Upper lobe of left lung (tissue), 6 donors: Measurements from ENCODE around the gene MAP3K9. TPM values are rescaled to one million over a fixed set of nuclear protein-coding genes. Genes with fewer than 3 reads are reported as not detected.
A peak's percentile ranks its signal among the peaks of the same experiment; 100 is the strongest.

Source experiments
- ATAC-seq, 2 donors: fragments of 200-7000 bp; cut with Tn5 transposase; one replicate each; pipeline ENCODE4 v1.9.1; 2022; ENCODE audit warnings: mild to moderate bottlenecking in 2 of 2, moderate library complexity in 2 of 2; ENCODE audit not compliant: low FRiP score in 2 of 2
- DNase-seq, 2 donors: peaks; one replicate each; pipeline ENCODE4 v3.0.0-alpha.2; 2019 to 2020
- H3K27ac ChIP-seq, 4 donors: fragments of 200-600 bp; sonication (generic); one replicate each; pipeline ENCODE4 v1.5.1; 2016 to 2019
- H3K27me3 ChIP-seq, 4 donors: fragments of 200-600 bp; sonication (generic); one replicate each; pipeline ENCODE4 v1.5.1; 2017 to 2019
- H3K36me3 ChIP-seq, 4 donors: fragments of 200-600 bp; sonication (generic); one replicate each; pipeline ENCODE4 v1.5.1; 2016 to 2019
- H3K4me1 ChIP-seq, 4 donors: fragments of 200-600 bp; sonication (generic); one replicate each; pipeline ENCODE4 v1.5.1; 2018 to 2019
- H3K4me3 ChIP-seq, 4 donors: fragments of 200-600 bp; sonication (generic); one replicate each; pipeline ENCODE4 v1.5.1; 2017 to 2019; ENCODE audit warnings: mild to moderate bottlenecking in 2 of 4, moderate library complexity in 1 of 4
- H3K9me3 ChIP-seq, 4 donors: fragments of 200-600 bp; sonication (generic); one replicate each; pipeline ENCODE4 v1.5.1; 2018 to 2019
- CTCF ChIP-seq, 6 experiments: fragments of 450-650 bp in 4 of 6; fragments of 200-600 bp in 2 of 6; sonication (generic) in 2 of 6; IDR thresholded peaks; one replicate each; pipeline ENCODE4 v1.5.1; 2016 to 2019; ENCODE audit warnings: antibody characterized with exemption in 6 of 6
- EP300 ChIP-seq, 4 donors: sonication (generic); formaldehyde crosslinking; IDR thresholded peaks; one replicate each; pipeline ENCODE4 v1.5.1; 2017; ENCODE audit warnings: antibody characterized with exemption in 4 of 4, control low read depth in 2 of 4
- POLR2A ChIP-seq, 4 donors: fragments of 450-650 bp; IDR thresholded peaks; one replicate each; pipeline ENCODE4 v1.5.1; 2016 to 2017; ENCODE audit warnings: antibody characterized with exemption in 4 of 4, mild to moderate bottlenecking in 2 of 4
- POLR2AphosphoS5 ChIP-seq, 2 donors: sonication (generic); formaldehyde crosslinking; IDR thresholded peaks; one replicate each; pipeline ENCODE4 v1.5.1; 2017; ENCODE audit warnings: antibody characterized with exemption in 2 of 2
- WGBS, 2 donors: methylation state at CpG; one replicate each; pipeline ENCODE4 v1.1.5; 2017 to 2018; 5-methylcytosine and 5-hydroxymethylcytosine counted together
- total RNA-seq, 6 donors: library from RNA; depleted of rRNA in 4 of 6; stranded (reverse); fragments of >200 nt in 4 of 6; gene quantifications; one replicate each; pipeline versions ENCODE4 v1.1.0 to v1.2.1, GENCODE V29; 2016 to 2021
- donor health status: DM: no; HTN: no; CAD: no; lungs with moderate emphysema.
- donor health status: DM: no; HTN: yes; CAD: no; lungs with severe emphysema.

The MAP3K9 gene
- 10 to 100 TPM in 3 of 6 donors, 1 to 10 TPM in 3; 7.6 to 14.5 (median 11.2) TPM for total RNA-seq

- Histone ChIP-seq H3K36me3 (no peaks in the 10 kb centered on the region), H3K4me3 (peak within 1 kb of the TSS; percentile 47 to 90 (median 82)), H3K27me3 (peaks cover 0 to 9% (median 6%) of the 10 kb centered on the region in 4 donors), H3K4me1 (peaks cover 19 to 31% (median 22%) of the 10 kb centered on the region in 4 donors), H3K27ac (peak within 1 kb of the TSS; percentile 77 to 86 (median 80)), H3K9me3 (no peaks in the 10 kb centered on the region)
- peak; percentile 11 to 15 for TF ChIP-seq POLR2AphosphoS5 (IDR thresholded peaks at IDR 0.05)
- peak in 2 of 4 donors; percentile 50 to 68 for TF ChIP-seq POLR2A (IDR thresholded peaks at IDR 0.05)
- no peak for TF ChIP-seq EP300 (IDR thresholded peaks at IDR 0.05)
- peak in 2 of 6 experiments; percentile 5 to 16 for TF ChIP-seq CTCF (IDR thresholded peaks at IDR 0.05)
- DNase-seq (peak; percentile 96 to 98), ATAC-seq (peak; percentile 92 to 96)
- 3 to 15% methylated on average over 7 to 28 of the region's 89 CpGs for WGBS, 2 donors
Measured at GRCh38 chr14:70809225-70810219, at the start of gene MAP3K9. Gene MAP3K9, minus strand, starts transcription at chr14:70809513. Its CDS starts 342 bp downstream, at chr14:70809171.

GRCh38 chr14:70858641-70859040 is 49.3 kb upstream of the MAP3K9 start:
- Histone ChIP-seq H3K36me3 (no peaks in the 10 kb centered on the region), H3K9me3 (no peaks in the 10 kb centered on the region), H3K27ac (no peak overlapping the region), H3K27me3 (no peaks in the 10 kb centered on the region), H3K4me1 (no peaks in the 10 kb centered on the region), H3K4me3 (no peak overlapping the region)
- TF ChIP-seq POLR2AphosphoS5 (IDR thresholded peaks at IDR 0.05) = no peak
- no peak for TF ChIP-seq CTCF (IDR thresholded peaks at IDR 0.05)
- no peak for TF ChIP-seq EP300 (IDR thresholded peaks at IDR 0.05)
- TF ChIP-seq POLR2A (IDR thresholded peaks at IDR 0.05) = no peak
- 81 to 86% methylated on average over 5 of the region's 5 CpGs for whole genome bisulfite sequencing, 2 donors
- DNase-seq (no peak), ATAC-seq (no peak)

- H3K27ac ChIP-seq = no peak overlapping the region
- no peaks in the 10 kb centered on the region for H3K4me1 ChIP-seq
- WGBS, 2 donors = 89 to 94% methylated on average over 2 of the region's 2 CpGs
- no peaks in the 10 kb centered on the region for H3K36me3 ChIP-seq
- DNase-seq (no peak), ATAC-seq (no peak)
- no peak overlapping the region for H3K4me3 ChIP-seq
- TF ChIP-seq CTCF (IDR thresholded peaks at IDR 0.05) = no peak
- no peak for TF ChIP-seq EP300 (IDR thresholded peaks at IDR 0.05)
- no peak for TF ChIP-seq POLR2A (IDR thresholded peaks at IDR 0.05)
- TF ChIP-seq POLR2AphosphoS5 (IDR thresholded peaks at IDR 0.05) = no peak
- H3K9me3 ChIP-seq = no peaks in the 10 kb centered on the region
- no peaks in the 10 kb centered on the region for H3K27me3 ChIP-seq
Measured at GRCh38 chr14:70857496-70857890, 48.2 kb upstream of the MAP3K9 start.

GRCh38 chr14:70856851-70857495 is 47.7 kb upstream of the MAP3K9 start:
- no peaks in the 10 kb centered on the region for H3K4me1 ChIP-seq
- no peaks in the 10 kb centered on the region for H3K9me3 ChIP-seq
- ATAC-seq = no peak
- no peaks in the 10 kb centered on the region for H3K36me3 ChIP-seq
- no peak for DNase-seq
- no peak overlapping the region for H3K27ac ChIP-seq
- H3K27me3 ChIP-seq = no peaks in the 10 kb centered on the region
- TF ChIP-seq POLR2AphosphoS5 (IDR thresholded peaks at IDR 0.05) = no peak
- no peak for TF ChIP-seq CTCF (IDR thresholded peaks at IDR 0.05)
- TF ChIP-seq EP300 (IDR thresholded peaks at IDR 0.05) = no peak
- TF ChIP-seq POLR2A (IDR thresholded peaks at IDR 0.05) = no peak
- no peak overlapping the region for H3K4me3 ChIP-seq
- WGBS, 2 donors = 68 to 81% methylated on average over 2 of the region's 2 CpGs
